GM21423 (cell line): ENCODE data around the gene SCG2.
"Not testable (repeated sequence)": the region's sequence is repeated elsewhere in the genome, so short reads cannot be mapped to it uniquely, and the experiment has no call there.

Experiments
- ATAC-seq: cut with Tn5 transposase; IDR thresholded peaks from one replicate; pipeline ENCODE4 v1.9.1; 2021; ENCODE audit warnings: mild to moderate bottlenecking, moderate library complexity; ENCODE audit not compliant: unreplicated experiment

The SCG2 gene

GRCh38 chr2:223613017-223613950 is 11.1 kb upstream of the SCG2 start:
- no peak for ATAC-seq

GRCh38 chr2:223612501-223612900 is 10.3 kb upstream of the SCG2 start:
- no peak for ATAC-seq

- no peak for ATAC-seq
These were observed 8.9 kb upstream of the SCG2 start for GRCh38 chr2:223611061-223611460.

- ATAC-seq: no peak
These were observed 5.3 kb upstream of the SCG2 start for GRCh38 chr2:223607476-223607875.

- ATAC-seq: no peak
These were observed 4.8 kb upstream of the SCG2 start for GRCh38 chr2:223606946-223607345.

GRCh38 chr2:223604231-223604630 is 2.1 kb upstream of the SCG2 start:
- ATAC-seq: no peak

- no peak for ATAC-seq
These were observed 811 bp upstream of the SCG2 start for GRCh38 chr2:223602972-223603371.

GRCh38 chr2:223601018-223601417 is 1.1 kb downstream of the SCG2 start:
- ATAC-seq: no peak

GRCh38 chr2:223599640-223600380 is 2.4 kb downstream of the SCG2 start:
- no peak for ATAC-seq

- no peak for ATAC-seq
These were observed 3.0 kb downstream of the SCG2 start for GRCh38 chr2:223598994-223599639.

- ATAC-seq: no peak
These were observed 5.1 kb downstream of the SCG2 start for GRCh38 chr2:223597076-223597475.

GRCh38 chr2:223596208-223596607 is 6.0 kb downstream of the SCG2 start:
- ATAC-seq: no peak

GRCh38 chr2:223594831-223595230 is 7.3 kb downstream of the SCG2 start:
- no peak for ATAC-seq

GRCh38 chr2:223594259-223594658 is 7.9 kb downstream of the SCG2 start:
- no peak for ATAC-seq

GRCh38 chr2:223592689-223593088 is 9.5 kb downstream of the SCG2 start:
- ATAC-seq: not testable (repeated sequence)

- no peak for ATAC-seq
These were observed 10.6 kb downstream of the SCG2 start for GRCh38 chr2:223591596-223591995.

- no peak for ATAC-seq
These were observed 11.2 kb downstream of the SCG2 start for GRCh38 chr2:223590964-223591363.

- no peak for ATAC-seq
These were observed 12.3 kb downstream of the SCG2 start for GRCh38 chr2:223589901-223590300.

GRCh38 chr2:223588251-223588650 is 13.9 kb downstream of the SCG2 start:
- ATAC-seq: no peak

GRCh38 chr2:223587301-223587700 is 14.9 kb downstream of the SCG2 start:
- ATAC-seq: no peak

GRCh38 chr2:223586261-223586660 is 15.9 kb downstream of the SCG2 start:
- no peak for ATAC-seq

- no peak for ATAC-seq
These were observed 16.5 kb downstream of the SCG2 start for GRCh38 chr2:223585666-223586065.
